SJCRH30 (cell line): ENCODE data around the gene C8G. TPM values are rescaled to one million over a fixed set of nuclear protein-coding genes. Genes with fewer than 3 reads are reported as not detected.

Experiments used
- DNase-seq, 2 experiments: peaks; one replicate each; pipeline ENCODE4 v3.0.0-alpha.2; 2015 to 2020
- H3K27ac ChIP-seq: fragments of 250-450 bp; sonication (Bioruptor Pico); 2 replicates; pipeline ENCODE4 v1.5.1; 2020; ENCODE audit warnings: mild to moderate bottlenecking, moderate library complexity
- H3K27me3 ChIP-seq: fragments of 250-450 bp; sonication (Bioruptor Pico); 2 replicates; pipeline ENCODE4 v1.5.1; 2020; ENCODE audit warnings: mild to moderate bottlenecking, moderate library complexity
- H3K36me3 ChIP-seq: fragments of 250-450 bp; sonication (Bioruptor Pico); 2 replicates; pipeline ENCODE4 v1.5.1; 2020; ENCODE audit warnings: mild to moderate bottlenecking, moderate library complexity
- H3K4me1 ChIP-seq: fragments of 250-450 bp; sonication (Bioruptor Pico); 2 replicates; pipeline ENCODE4 v1.5.1; 2020; ENCODE audit warnings: mild to moderate bottlenecking, moderate library complexity
- H3K4me3 ChIP-seq: fragments of 250-450 bp; sonication (Bioruptor Pico); 2 replicates; pipeline ENCODE4 v1.5.1; 2020; ENCODE audit warnings: mild to moderate bottlenecking, moderate library complexity
- H3K9me3 ChIP-seq: fragments of 250-450 bp; sonication (Bioruptor Pico); replicated peaks from 2 replicates; pipeline ENCODE4 v1.5.1; 2020; ENCODE audit warnings: mild to moderate bottlenecking, moderate library complexity
- total RNA-seq: library from RNA; depleted of rRNA; stranded (reverse); fragments of >200 nt; shearing (Covaris generic); gene quantifications from 2 replicates; pipeline ENCODE4 v1.2.3, GENCODE V29; 2014; rRNA removed

C8G gene
- not detected in 2 replicates for total RNA-seq

DNA sequence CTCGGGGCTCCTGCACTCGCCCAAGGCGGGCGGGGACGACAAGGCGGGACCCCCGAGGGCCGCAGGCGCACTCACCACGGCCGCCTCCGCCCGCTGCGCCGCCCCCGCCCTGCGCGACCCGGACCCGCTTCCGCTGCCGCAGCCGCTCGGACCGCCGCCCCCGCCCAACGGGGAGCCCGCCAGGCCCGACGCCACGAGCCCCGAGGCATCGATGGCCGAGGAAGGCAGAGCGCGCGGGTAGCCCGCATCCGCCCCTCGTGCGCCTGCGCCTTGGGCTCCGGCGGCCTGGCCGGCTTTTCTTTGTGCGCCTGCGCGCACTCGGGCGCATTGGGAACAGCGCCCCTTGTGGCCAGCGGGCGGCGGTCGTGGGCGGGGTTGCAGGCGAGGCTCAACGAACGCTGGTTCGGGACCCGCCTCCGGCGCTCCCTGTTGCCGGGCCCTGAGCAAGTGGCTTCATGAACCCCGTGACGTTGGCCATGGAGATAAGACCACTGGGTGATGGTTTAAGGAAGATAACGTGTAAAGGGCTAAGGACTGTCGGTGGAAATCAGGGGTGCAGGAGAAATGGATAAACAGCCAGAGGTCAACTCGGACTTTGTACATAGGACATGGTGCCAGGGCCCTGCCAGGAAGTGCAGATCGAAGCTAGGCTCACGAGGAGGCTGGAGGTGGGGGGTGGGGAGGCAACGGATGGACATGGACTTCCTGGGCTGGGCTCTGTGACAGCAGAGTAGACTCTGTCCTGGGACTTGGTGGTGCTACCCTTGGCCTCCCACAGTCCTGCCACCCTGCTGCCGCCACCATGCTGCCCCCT is at the start of gene C8G, which contains the start of gene FBXW5:
C8G (plus strand) TSS at position 725 of the 814 bp plus-strand sequence; CDS start at position 803, 78 bp downstream.
FBXW5 (minus strand) TSS at position 220 of the 814 bp plus-strand sequence. CDS start 655 bp downstream, outside the sequence.
- peak within 1 kb of the TSS; percentile 74 for H3K4me3 ChIP-seq
- H3K27me3 ChIP-seq = peaks cover 7% of the 10 kb centered on the region; the same call in 1 of the 2 replicates
- no peaks in the 10 kb centered on the region for H3K9me3 ChIP-seq
- H3K4me1 ChIP-seq = peaks cover 3% of the 10 kb centered on the region; the same call in 1 of the 2 replicates
- DNase-seq = peak; percentile 95 to 97
- no peak within 1 kb of the TSS for H3K27ac ChIP-seq
- H3K36me3 ChIP-seq = peaks cover 29% of the 10 kb centered on the region

DNA sequence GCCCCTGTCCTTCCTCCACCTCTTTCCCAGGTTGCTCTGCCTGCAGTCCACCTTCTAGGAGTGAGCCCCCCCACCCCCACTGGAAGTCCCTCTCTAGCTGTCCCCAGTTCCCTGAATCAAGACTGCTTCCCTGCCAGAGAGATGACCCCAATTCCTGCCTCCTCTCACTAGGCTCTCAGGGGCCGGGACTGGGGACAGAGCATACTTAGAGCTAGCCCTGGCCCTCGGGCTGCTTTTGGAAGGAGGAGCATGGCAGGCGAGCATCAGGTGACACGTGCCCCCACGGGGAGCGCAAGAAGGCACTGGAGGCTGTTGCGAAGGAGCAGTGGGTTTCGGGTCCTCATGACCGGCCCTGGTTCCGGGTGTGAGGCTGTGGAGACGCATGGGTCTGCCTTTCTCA is 49.0 kb upstream of the C8G start:
- Histone ChIP-seq H3K4me1 (no peaks in the 10 kb centered on the region), H3K9me3 (no peaks in the 10 kb centered on the region), H3K27ac (no peak overlapping the region), H3K27me3 (no peaks in the 10 kb centered on the region), H3K36me3 (peaks cover 20% of the 10 kb centered on the region), H3K4me3 (no peak overlapping the region)
- DNase-seq = no peak

- no peaks in the 10 kb centered on the region for H3K4me1 ChIP-seq
- H3K27me3 ChIP-seq = no peaks in the 10 kb centered on the region
- no peak overlapping the region for H3K4me3 ChIP-seq
- no peaks in the 10 kb centered on the region for H3K9me3 ChIP-seq
- H3K36me3 ChIP-seq = peaks cover 28% of the 10 kb centered on the region
- no peak for DNase-seq
- no peak overlapping the region for H3K27ac ChIP-seq
These were observed 46.5 kb upstream of the C8G start for GRCh38 chr9:136898483-136899100.

GRCh38 chr9:136899196-136899595 is 45.8 kb upstream of the C8G start:
- no peaks in the 10 kb centered on the region for H3K27me3 ChIP-seq

DNA sequence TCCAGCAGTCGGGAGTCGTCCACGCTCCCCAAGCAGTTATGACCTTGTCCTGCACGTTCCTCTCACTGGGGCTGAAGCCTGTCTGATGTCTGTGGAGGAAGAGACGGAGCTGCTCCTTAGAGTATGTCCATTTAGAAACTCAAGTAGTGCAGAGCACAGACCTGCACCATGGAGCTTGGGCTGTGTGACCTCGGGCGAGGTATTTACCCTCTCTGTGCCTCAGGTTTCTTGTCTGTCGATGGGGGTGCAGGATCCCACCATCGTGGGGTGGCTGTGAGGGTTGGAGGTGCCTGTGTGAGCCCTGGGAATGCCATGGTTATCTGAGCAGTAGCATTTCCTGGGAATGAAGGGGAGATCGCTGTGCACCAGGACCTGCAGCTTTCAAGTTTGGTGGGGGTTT is 44.5 kb upstream of the C8G start:
- H3K27ac ChIP-seq = no peak overlapping the region
- no peaks in the 10 kb centered on the region for H3K27me3 ChIP-seq
- peaks cover 45% of the 10 kb centered on the region for H3K36me3 ChIP-seq
- DNase-seq = no peak
- no peak overlapping the region for H3K4me3 ChIP-seq
- H3K9me3 ChIP-seq = no peaks in the 10 kb centered on the region
- H3K4me1 ChIP-seq = no peaks in the 10 kb centered on the region

More at GRCh38 chr9:136899196-136899595, 45.8 kb upstream of the C8G start:
- Histone ChIP-seq H3K9me3 (no peaks in the 10 kb centered on the region), H3K36me3 (peaks cover 34% of the 10 kb centered on the region), H3K4me3 (no peak overlapping the region), H3K27ac (no peak overlapping the region), H3K4me1 (no peaks in the 10 kb centered on the region)
- no peak for DNase-seq

DNA sequence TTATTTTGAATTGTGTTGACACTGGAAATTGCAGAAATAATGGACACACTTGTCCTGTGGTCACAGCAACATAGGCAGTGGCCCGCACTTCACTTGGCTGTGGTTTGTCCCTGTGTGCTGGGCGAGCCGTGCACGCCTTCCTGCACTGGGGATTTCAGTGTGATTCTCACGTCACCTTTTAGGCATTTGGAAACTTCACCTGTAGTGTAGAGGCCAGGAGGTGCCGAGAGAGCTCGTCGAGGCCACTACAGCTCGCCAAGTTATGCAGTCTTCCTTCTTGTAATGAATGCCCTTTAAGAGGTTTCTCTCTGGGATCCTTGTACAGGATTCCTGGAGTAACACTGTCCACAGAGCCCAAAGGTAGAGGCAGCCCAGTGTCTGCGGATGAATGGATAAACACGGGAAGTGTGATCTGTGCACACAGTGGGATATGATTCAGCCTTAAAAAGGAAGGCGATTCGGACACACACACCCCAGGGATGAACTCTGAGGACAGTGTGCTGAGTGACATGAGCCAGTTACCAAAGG is 44.0 kb upstream of the C8G start:
- Histone ChIP-seq H3K4me3 (no peak overlapping the region), H3K4me1 (no peaks in the 10 kb centered on the region), H3K36me3 (peaks cover 49% of the 10 kb centered on the region), H3K9me3 (no peaks in the 10 kb centered on the region), H3K27ac (no peak overlapping the region), H3K27me3 (no peaks in the 10 kb centered on the region)
- DNase-seq = no peak

DNA sequence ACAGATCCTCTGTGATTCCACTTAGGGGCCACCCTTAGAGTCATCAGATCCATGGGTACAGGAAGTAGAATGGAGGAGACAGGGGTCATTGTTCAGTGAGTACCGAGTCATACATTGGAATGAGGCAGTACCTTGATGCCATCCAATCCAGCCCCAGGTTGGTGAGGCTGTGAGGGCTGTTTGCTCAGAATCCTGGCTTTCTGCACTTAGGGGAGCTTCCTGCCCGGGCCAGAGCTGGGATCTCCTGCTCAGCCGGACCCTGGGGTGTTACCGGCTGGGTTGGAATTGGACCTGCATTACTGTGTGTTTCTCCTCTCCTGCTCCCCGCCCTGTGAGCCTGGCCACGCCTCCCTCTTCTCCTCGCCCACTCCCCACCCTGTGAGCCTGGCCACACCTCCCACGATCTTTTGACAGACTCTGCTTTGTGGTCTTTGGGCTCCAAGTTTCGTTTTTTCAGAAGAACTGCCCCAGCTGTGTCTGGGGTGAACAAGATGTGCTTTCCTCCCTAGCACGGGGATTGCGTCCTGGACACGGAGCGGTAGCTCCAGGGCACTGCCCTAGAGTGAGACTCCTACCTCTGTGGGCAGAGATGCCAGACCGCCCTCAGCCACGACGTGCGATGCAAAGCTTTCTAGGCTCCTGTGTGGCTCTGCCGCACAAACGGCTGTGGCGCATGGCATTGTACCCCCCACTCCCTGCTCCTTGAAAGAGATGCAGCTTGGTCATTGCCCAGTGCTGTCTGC is 43.4 kb upstream of the C8G start:
- Histone ChIP-seq H3K36me3 (peaks cover 54% of the 10 kb centered on the region), H3K9me3 (no peaks in the 10 kb centered on the region), H3K27me3 (no peaks in the 10 kb centered on the region), H3K27ac (no peak overlapping the region), H3K4me3 (no peak overlapping the region), H3K4me1 (no peaks in the 10 kb centered on the region)
- no peak for DNase-seq

- DNase-seq = no peak
These were observed 42.7 kb upstream of the C8G start for GRCh38 chr9:136902259-136902821.

DNA sequence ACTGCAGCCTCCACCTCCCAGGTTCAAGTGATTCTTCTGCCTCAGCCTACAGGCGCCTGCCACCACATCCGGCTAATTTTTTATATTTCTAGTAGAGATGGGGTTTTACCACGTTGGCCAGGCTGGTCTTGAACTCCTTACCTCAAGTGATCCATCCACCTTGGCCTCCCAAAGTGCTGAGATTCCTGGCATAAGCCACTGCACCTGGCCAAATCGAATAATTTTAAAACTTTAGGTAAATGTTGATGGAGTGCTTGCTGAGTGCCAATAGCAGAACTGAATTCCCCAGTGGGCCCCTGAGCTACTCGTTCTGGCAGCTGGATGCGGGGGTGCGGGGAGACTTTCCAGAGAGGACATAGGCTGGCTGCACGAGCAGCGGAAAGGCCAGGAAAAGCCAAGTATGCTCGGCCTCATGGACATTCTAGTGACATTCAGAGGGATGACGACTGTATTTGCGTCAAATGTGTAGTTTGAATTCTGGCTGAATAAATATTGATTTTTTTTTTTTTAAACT is 41.9 kb upstream of the C8G start:
- Histone ChIP-seq H3K4me3 (no peak overlapping the region), H3K27ac (no peak overlapping the region), H3K9me3 (no peaks in the 10 kb centered on the region), H3K27me3 (no peaks in the 10 kb centered on the region), H3K36me3 (peaks cover 67% of the 10 kb centered on the region), H3K4me1 (no peaks in the 10 kb centered on the region)
- DNase-seq = no peak

More at GRCh38 chr9:136902259-136902821, 42.7 kb upstream of the C8G start:
- Histone ChIP-seq H3K27ac (no peak overlapping the region), H3K9me3 (no peaks in the 10 kb centered on the region), H3K27me3 (no peaks in the 10 kb centered on the region), H3K36me3 (peaks cover 61% of the 10 kb centered on the region), H3K4me1 (no peaks in the 10 kb centered on the region), H3K4me3 (no peak overlapping the region)

- Histone ChIP-seq H3K4me3 (no peak overlapping the region), H3K27ac (no peak overlapping the region), H3K9me3 (no peaks in the 10 kb centered on the region), H3K27me3 (no peaks in the 10 kb centered on the region), H3K4me1 (no peaks in the 10 kb centered on the region), H3K36me3 (peaks cover 53% of the 10 kb centered on the region)
- DNase-seq = no peak
These were observed 38.8 kb upstream of the C8G start for GRCh38 chr9:136906266-136906665.

DNA sequence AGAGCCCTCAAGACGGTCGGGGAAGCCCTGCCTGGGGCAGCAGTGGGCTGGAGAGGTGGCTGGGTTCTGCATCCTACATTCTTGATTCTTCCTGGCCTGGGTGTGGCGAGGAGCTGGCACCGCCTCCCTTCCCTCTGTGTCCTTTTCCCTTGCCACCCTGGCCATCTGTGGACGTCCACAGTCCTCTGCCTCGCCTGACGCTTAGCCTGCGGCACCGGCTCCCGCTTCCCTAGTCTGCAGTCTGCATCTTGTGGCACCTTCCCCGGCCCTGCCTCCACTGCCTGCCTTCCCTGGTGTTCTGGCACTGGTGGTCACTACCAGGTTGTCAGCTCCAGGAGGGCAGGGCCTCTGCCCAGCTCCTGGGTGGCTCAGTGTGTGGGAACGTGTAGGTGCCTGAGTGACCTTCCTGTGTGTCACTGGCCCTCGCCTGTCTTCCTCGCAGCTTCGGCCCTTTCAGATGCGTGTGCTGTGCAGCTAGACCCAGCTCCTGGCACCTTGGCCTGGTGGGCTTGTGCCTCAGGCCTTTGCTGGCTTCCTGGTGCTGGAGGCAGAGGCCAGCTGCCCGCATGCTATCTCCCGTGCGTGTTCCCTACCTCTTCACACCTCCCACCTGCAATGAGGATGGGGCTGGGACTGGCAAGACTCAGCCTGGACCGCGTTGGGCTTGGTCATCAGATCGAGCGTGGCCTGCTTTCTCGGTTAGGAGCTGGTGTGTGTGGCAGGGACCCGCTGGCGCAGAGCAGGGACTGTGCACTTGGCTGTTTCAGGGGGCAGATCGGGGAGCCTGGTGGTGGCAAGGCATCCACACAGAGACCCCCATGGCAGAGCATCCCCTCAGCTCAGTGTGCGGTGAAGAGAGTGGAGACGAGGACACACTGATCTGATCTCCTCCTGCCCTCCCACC is 37.8 kb upstream of the C8G start:
- peaks cover 52% of the 10 kb centered on the region for H3K36me3 ChIP-seq
- H3K27me3 ChIP-seq = no peaks in the 10 kb centered on the region
- H3K27ac ChIP-seq = no peak overlapping the region
- no peak overlapping the region for H3K4me3 ChIP-seq
- no peak for DNase-seq
- no peaks in the 10 kb centered on the region for H3K9me3 ChIP-seq
- no peaks in the 10 kb centered on the region for H3K4me1 ChIP-seq

- peaks cover 45% of the 10 kb centered on the region for H3K36me3 ChIP-seq
- H3K27me3 ChIP-seq = no peaks in the 10 kb centered on the region
- no peak overlapping the region for H3K4me3 ChIP-seq
- DNase-seq = no peak
- no peaks in the 10 kb centered on the region for H3K9me3 ChIP-seq
- no peak overlapping the region for H3K27ac ChIP-seq
- no peaks in the 10 kb centered on the region for H3K4me1 ChIP-seq
These were observed 34.7 kb upstream of the C8G start for GRCh38 chr9:136910197-136910900.

- Histone ChIP-seq H3K27me3 (no peaks in the 10 kb centered on the region), H3K36me3 (peaks cover 45% of the 10 kb centered on the region), H3K27ac (no peak overlapping the region), H3K4me1 (no peaks in the 10 kb centered on the region), H3K4me3 (no peak overlapping the region), H3K9me3 (no peaks in the 10 kb centered on the region)
- DNase-seq = no peak
These were observed 34.2 kb upstream of the C8G start for GRCh38 chr9:136910901-136911245.
